HEK293T (cell line): ENCODE measurements around the gene CHP1.

Experiments
- CTCF ChIA-PET: fragments of 350-600 bp; formaldehyde crosslinking; extraction: SDS; loops from one replicate; lab custom pipeline; 2021; ENCODE audit warnings: antibody characterized with exemption, inconsistent platforms; lab: Yijun Ruan, JAX
- POLR2A ChIA-PET: fragments of 350-600 bp; formaldehyde crosslinking; extraction: SDS; loops from one replicate; lab custom pipeline; 2020; ENCODE audit warnings: antibody characterized with exemption, inconsistent platforms; lab: Yijun Ruan, JAX
- DNase-seq: peaks from one replicate; pipeline ENCODE4 v3.0.0; 2012; ENCODE audit warnings: mixed read lengths; ENCODE audit errors: extremely low spot score
- ARNT ChIP-seq: fragments of 450-650 bp; IDR thresholded peaks from 2 replicates; pipeline ENCODE4 v1.6.1; 2017; ENCODE audit warnings: mild to moderate bottlenecking
- BHLHE40 ChIP-seq: fragments of 450-650 bp; IDR thresholded peaks from 2 replicates; pipeline ENCODE4 v1.6.1; 2016; ENCODE audit warnings: mild to moderate bottlenecking, moderate library complexity, borderline replicate concordance
- CTBP1 ChIP-seq: fragments of 450-650 bp; IDR thresholded peaks from 2 replicates; pipeline ENCODE4 v1.6.1; 2016; ENCODE audit warnings: borderline replicate concordance
- ELF4 ChIP-seq: fragments of 450-650 bp; IDR thresholded peaks from 2 replicates; pipeline ENCODE4 v1.6.1; 2017; ENCODE audit warnings: antibody characterized with exemption
- FOXA1 ChIP-seq: fragments of 450-650 bp; IDR thresholded peaks from 2 replicates; pipeline ENCODE4 v1.6.1; 2016; ENCODE audit warnings: mild to moderate bottlenecking
- FOXK2 ChIP-seq: fragments of 450-650 bp; IDR thresholded peaks from 2 replicates; pipeline ENCODE4 v1.6.1; 2016; ENCODE audit warnings: mild to moderate bottlenecking
- FOXM1 ChIP-seq: fragments of 450-650 bp; IDR thresholded peaks from 2 replicates; pipeline ENCODE4 v1.6.1; 2017; ENCODE audit warnings: mild to moderate bottlenecking, borderline replicate concordance
- HDGF ChIP-seq: fragments of 450-650 bp; IDR thresholded peaks from 2 replicates; pipeline ENCODE4 v1.6.1; 2017; ENCODE audit warnings: antibody characterized with exemption, borderline replicate concordance
- L3MBTL2 ChIP-seq: fragments of 450-650 bp; conservative IDR thresholded peaks from 2 replicates; pipeline ENCODE4 v1.6.1; 2016; ENCODE audit warnings: mild to moderate bottlenecking
- LEF1 ChIP-seq: fragments of 450-650 bp; IDR thresholded peaks from 2 replicates; pipeline ENCODE4 v1.6.1; 2017; ENCODE audit warnings: mild to moderate bottlenecking, borderline replicate concordance
- NFRKB ChIP-seq: fragments of 450-650 bp; IDR thresholded peaks from 2 replicates; pipeline ENCODE4 v1.6.1; 2016; ENCODE audit warnings: mild to moderate bottlenecking, moderate library complexity
- PKNOX1 ChIP-seq: fragments of 450-650 bp; IDR thresholded peaks from 2 replicates; pipeline ENCODE4 v1.6.1; 2016
- SP1 ChIP-seq: fragments of 450-650 bp; IDR thresholded peaks from 2 replicates; pipeline ENCODE4 v1.6.1; 2017
- SUZ12 ChIP-seq: fragments of 450-650 bp; IDR thresholded peaks from 2 replicates; pipeline ENCODE4 v1.6.1; 2016; ENCODE audit warnings: mild to moderate bottlenecking
- TARDBP ChIP-seq: fragments of 450-650 bp; IDR thresholded peaks from 2 replicates; pipeline ENCODE4 v1.6.1; 2016
- ZNF384 ChIP-seq: fragments of 450-650 bp; IDR thresholded peaks from 2 replicates; pipeline ENCODE4 v1.6.1; 2016

Gene CHP1

GRCh38 chr15:41230650-41231421 lies at the start of gene CHP1, which contains the start of gene EXD1:
Gene CHP1, plus strand, starts transcription at chr15:41231268. Its CDS starts 115 bp downstream, at chr15:41231383.
Gene EXD1, minus strand, starts transcription at chr15:41230757. Its CDS starts 4,182 bp downstream, at chr15:41226575.
- peak; percentile 86 for DNase-seq
- CTCF ChIA-PET = interaction anchor here (0.8 kb wide), 1 partner anchor 19 kb away, joined by 4 read pairs; no protein-coding TSS in a partner anchor
- TF ChIP-seq FOXM1 (peak; percentile 63; the same call in 1 of the 2 replicates), CTBP1 (no peak), FOXA1 (no peak), SP1 (no peak), PKNOX1 (peak; percentile 88), L3MBTL2 (peak; percentile 99), ZNF384 (no peak), ELF4 (peak; percentile 42; the same call in 1 of the 2 replicates), HDGF (no peak), SUZ12 (no peak), ARNT (no peak)
- POLR2A ChIA-PET = interaction anchor here (1.0 to 1.3 kb wide), 4 partner anchors 53 to 278 kb away, joined by 4 to 7 read pairs (median 6); partner anchors contain the start of genes CHAC1, NUSAP1 and OIP5

GRCh38 chr15:41182266-41182665 lies 48.8 kb upstream of the CHP1 start:
- ChIA-PET POLR2A (no interaction called here), CTCF (interaction anchor here (1.4 to 1.9 kb wide), 2 partner anchors 276 to 279 kb away, joined by 3 to 7 read pairs; no protein-coding TSS in a partner anchor)
- TF ChIP-seq SP1 (no peak), HDGF (no peak), LEF1 (no peak), L3MBTL2 (no peak), TARDBP (no peak), PKNOX1 (no peak), FOXM1 (no peak)
- DNase-seq = no peak

- no peak for DNase-seq
- ChIA-PET CTCF (interaction anchor here (0.8 to 2.7 kb wide), 4 partner anchors 277 to 279 kb away, joined by 3 to 15 read pairs (median 3); no protein-coding TSS in a partner anchor), POLR2A (interaction anchor here (1.2 kb wide), 1 partner anchor 241 kb away, joined by 5 read pairs; no protein-coding TSS in a partner anchor)
- TF ChIP-seq ELF4 = no peak
- TF ChIP-seq CTBP1 = no peak
- no peak for TF ChIP-seq TARDBP
- TF ChIP-seq BHLHE40 = no peak
- no peak for TF ChIP-seq PKNOX1
Measured at GRCh38 chr15:41183581-41183980, 47.5 kb upstream of the CHP1 start.

GRCh38 chr15:41194444-41194843 lies 36.6 kb upstream of the CHP1 start:
- POLR2A ChIA-PET = no interaction called here
- TF ChIP-seq ARNT (no peak), FOXA1 (no peak), BHLHE40 (no peak), LEF1 (no peak), FOXK2 (no peak), CTBP1 (no peak), NFRKB (no peak), TARDBP (no peak), ELF4 (no peak), SP1 (no peak), PKNOX1 (no peak), HDGF (no peak), ZNF384 (no peak)
- DNase-seq = no peak
- CTCF ChIA-PET = no interaction called here

- POLR2A ChIA-PET = no interaction called here
- CTCF ChIA-PET = no interaction called here
- DNase-seq = no peak
- TF ChIP-seq LEF1 (no peak), SP1 (no peak), SUZ12 (no peak), ELF4 (no peak), NFRKB (no peak)
Measured at GRCh38 chr15:41199470-41199869, 31.6 kb upstream of the CHP1 start.

- TF ChIP-seq CTBP1 (no peak), PKNOX1 (no peak), ARNT (no peak), FOXA1 (no peak), SUZ12 (no peak), ZNF384 (no peak), ELF4 (no peak), FOXM1 (no peak), LEF1 (no peak), FOXK2 (no peak), HDGF (no peak), BHLHE40 (no peak), NFRKB (no peak), SP1 (no peak), L3MBTL2 (no peak)
- ChIA-PET POLR2A (no interaction called here), CTCF (no interaction called here)
- no peak for DNase-seq
Measured at GRCh38 chr15:41203395-41203794, 27.7 kb upstream of the CHP1 start.
